ENCODE measurements around the gene CDC123.

DNA sequence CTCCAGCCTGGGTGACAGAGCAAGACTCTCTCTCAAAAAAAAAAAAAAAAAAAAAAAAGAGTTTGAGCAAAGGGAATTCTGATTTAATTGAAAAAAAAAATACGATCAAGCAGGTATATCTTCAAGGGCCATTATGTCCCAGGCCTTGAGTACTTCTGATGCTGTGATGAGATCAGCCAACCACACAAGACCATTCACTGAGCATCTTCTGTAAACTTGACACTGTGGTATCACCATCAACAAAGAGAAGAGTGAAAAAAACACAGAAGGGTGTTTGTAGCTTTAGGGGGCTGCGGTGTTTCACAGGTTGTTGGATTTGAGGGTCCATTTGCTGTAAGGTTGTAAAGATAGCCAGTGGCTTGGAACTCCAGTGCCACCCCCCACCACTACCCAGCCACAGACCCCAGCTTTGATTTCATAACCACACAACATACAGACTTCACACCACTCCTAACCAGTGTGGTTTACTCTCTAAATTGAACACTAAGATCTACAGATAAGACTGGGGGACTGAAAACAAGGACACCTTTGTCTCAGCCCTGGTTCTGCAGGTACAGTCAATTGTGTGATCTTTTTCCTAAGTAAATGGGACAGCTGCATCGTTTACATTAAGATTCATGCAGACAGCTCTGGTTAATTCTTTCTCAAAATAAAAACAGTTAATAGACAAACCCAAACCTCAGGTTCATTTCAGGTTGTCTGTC, 66.4 kb downstream of the CDC123 start:
- TF ChIP-seq, protein P1, sequence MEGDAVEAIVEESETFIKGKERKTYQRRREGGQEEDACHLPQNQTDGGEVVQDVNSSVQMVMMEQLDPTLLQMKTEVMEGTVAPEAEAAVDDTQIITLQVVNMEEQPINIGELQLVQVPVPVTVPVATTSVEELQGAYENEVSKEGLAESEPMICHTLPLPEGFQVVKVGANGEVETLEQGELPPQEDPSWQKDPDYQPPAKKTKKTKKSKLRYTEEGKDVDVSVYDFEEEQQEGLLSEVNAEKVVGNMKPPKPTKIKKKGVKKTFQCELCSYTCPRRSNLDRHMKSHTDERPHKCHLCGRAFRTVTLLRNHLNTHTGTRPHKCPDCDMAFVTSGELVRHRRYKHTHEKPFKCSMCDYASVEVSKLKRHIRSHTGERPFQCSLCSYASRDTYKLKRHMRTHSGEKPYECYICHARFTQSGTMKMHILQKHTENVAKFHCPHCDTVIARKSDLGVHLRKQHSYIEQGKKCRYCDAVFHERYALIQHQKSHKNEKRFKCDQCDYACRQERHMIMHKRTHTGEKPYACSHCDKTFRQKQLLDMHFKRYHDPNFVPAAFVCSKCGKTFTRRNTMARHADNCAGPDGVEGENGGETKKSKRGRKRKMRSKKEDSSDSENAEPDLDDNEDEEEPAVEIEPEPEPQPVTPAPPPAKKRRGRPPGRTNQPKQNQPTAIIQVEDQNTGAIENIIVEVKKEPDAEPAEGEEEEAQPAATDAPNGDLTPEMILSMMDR (IDR thresholded peaks at IDR 0.05) = no peak
- no peak for TF ChIP-seq TCF7 (CRISPR knock-in tag; IDR thresholded peaks at IDR 0.05; ENCODE audit: low read depth)
- TF ChIP-seq, protein P2, sequence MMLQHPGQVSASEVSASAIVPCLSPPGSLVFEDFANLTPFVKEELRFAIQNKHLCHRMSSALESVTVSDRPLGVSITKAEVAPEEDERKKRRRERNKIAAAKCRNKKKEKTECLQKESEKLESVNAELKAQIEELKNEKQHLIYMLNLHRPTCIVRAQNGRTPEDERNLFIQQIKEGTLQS (CRISPR knock-in tag; conservative IDR thresholded peaks at IDR 0.05) = no peak
- no peak for TF ChIP-seq NR2C2 (CRISPR knock-in tag; IDR thresholded peaks at IDR 0.05)
- no peak for TF ChIP-seq TP53 (CRISPR knock-in tag; IDR thresholded peaks at IDR 0.05)
- no peak for TF ChIP-seq JUN (CRISPR knock-in tag; IDR thresholded peaks at IDR 0.05)
- no peak for TF ChIP-seq OVOL2 (CRISPR knock-in tag; IDR thresholded peaks at IDR 0.05; ENCODE audit: borderline replicate concordance)
- TF ChIP-seq, protein P3, sequence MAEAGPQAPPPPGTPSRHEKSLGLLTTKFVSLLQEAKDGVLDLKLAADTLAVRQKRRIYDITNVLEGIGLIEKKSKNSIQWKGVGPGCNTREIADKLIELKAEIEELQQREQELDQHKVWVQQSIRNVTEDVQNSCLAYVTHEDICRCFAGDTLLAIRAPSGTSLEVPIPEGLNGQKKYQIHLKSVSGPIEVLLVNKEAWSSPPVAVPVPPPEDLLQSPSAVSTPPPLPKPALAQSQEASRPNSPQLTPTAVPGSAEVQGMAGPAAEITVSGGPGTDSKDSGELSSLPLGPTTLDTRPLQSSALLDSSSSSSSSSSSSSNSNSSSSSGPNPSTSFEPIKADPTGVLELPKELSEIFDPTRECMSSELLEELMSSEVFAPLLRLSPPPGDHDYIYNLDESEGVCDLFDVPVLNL (CRISPR knock-in tag; IDR thresholded peaks at IDR 0.05; ENCODE audit: borderline replicate concordance, low read depth) = no peak
- TF ChIP-seq, protein P4, sequence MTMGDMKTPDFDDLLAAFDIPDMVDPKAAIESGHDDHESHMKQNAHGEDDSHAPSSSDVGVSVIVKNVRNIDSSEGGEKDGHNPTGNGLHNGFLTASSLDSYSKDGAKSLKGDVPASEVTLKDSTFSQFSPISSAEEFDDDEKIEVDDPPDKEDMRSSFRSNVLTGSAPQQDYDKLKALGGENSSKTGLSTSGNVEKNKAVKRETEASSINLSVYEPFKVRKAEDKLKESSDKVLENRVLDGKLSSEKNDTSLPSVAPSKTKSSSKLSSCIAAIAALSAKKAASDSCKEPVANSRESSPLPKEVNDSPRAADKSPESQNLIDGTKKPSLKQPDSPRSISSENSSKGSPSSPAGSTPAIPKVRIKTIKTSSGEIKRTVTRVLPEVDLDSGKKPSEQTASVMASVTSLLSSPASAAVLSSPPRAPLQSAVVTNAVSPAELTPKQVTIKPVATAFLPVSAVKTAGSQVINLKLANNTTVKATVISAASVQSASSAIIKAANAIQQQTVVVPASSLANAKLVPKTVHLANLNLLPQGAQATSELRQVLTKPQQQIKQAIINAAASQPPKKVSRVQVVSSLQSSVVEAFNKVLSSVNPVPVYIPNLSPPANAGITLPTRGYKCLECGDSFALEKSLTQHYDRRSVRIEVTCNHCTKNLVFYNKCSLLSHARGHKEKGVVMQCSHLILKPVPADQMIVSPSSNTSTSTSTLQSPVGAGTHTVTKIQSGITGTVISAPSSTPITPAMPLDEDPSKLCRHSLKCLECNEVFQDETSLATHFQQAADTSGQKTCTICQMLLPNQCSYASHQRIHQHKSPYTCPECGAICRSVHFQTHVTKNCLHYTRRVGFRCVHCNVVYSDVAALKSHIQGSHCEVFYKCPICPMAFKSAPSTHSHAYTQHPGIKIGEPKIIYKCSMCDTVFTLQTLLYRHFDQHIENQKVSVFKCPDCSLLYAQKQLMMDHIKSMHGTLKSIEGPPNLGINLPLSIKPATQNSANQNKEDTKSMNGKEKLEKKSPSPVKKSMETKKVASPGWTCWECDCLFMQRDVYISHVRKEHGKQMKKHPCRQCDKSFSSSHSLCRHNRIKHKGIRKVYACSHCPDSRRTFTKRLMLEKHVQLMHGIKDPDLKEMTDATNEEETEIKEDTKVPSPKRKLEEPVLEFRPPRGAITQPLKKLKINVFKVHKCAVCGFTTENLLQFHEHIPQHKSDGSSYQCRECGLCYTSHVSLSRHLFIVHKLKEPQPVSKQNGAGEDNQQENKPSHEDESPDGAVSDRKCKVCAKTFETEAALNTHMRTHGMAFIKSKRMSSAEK (CRISPR knock-in tag; IDR thresholded peaks at IDR 0.05; ENCODE audit: borderline replicate concordance) = no peak
- TF ChIP-seq, protein P5, sequence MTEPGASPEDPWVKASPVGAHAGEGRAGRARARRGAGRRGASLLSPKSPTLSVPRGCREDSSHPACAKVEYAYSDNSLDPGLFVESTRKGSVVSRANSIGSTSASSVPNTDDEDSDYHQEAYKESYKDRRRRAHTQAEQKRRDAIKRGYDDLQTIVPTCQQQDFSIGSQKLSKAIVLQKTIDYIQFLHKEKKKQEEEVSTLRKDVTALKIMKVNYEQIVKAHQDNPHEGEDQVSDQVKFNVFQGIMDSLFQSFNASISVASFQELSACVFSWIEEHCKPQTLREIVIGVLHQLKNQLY (CRISPR knock-in tag; IDR thresholded peaks at IDR 0.05) = no peak
- TF ChIP-seq, protein P6, sequence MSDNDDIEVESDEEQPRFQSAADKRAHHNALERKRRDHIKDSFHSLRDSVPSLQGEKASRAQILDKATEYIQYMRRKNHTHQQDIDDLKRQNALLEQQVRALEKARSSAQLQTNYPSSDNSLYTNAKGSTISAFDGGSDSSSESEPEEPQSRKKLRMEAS (CRISPR knock-in tag; IDR thresholded peaks at IDR 0.05) = no peak
